Choroid plexus epithelial cell (primary cell): ENCODE results near the gene HOXB7.

Source experiments
- DNase-seq: peaks from one replicate; pipeline ENCODE4 v3.0.0-alpha.2; 2010; ENCODE audit warnings: low read depth
- H3K4me3 ChIP-seq: 2 replicates; pipeline ENCODE4 v1.5.1; 2011; ENCODE audit warnings: low read depth, mild to moderate bottlenecking, control low read depth, low read length, moderate library complexity
- CTCF ChIP-seq: conservative IDR thresholded peaks from 2 replicates; pipeline ENCODE4 v1.5.1; 2011; ENCODE audit warnings: low read depth, mild to moderate bottlenecking, control low read depth, inconsistent platforms, low read length, moderate library complexity

Gene HOXB7

DNA sequence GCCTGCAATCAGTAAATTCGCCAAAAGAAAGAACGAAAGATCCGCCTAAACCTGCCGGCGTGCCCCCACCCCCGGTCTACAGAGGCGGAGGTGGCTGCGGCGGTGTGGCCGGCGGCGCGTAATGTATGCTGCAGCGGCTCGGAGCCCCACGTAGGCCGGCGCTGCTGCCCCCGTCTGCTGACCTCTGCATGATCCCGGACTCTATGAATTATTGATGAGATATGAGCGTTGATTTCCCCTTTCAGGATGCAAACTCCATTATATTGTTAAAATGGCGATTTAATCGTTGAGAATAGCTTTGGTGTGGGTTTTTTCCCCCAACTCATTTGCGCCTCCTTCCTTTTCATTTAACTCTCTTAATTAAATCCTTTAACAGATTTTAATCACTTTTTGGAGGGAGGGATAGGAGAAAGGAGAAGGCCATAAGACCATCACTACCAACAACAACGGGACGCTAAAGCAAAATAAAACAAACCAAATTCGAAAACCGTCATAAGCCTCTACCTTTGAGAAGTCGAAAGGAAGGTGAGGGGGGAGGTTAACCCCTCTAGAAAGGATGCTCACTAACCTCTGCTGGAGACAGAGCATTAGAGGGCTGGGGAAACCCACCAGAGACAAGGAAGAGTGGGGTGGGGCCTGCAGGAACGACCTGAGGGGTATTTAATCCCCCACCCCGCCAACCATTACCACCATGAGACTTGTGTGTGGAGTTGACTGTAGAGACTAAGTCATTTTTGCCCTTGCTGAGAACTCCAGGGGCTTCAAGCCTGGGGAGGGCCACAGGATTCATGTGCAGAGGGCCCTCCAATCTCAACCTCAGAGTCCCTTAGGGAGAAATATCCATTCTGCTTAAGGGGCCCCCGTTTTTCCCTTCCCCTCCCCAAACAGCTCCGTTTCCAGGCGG is 24.2 kb downstream of the HOXB7 start:
- TF ChIP-seq CTCF: no peak
- H3K4me3 ChIP-seq: no peak overlapping the region
- no peak for DNase-seq

DNA sequence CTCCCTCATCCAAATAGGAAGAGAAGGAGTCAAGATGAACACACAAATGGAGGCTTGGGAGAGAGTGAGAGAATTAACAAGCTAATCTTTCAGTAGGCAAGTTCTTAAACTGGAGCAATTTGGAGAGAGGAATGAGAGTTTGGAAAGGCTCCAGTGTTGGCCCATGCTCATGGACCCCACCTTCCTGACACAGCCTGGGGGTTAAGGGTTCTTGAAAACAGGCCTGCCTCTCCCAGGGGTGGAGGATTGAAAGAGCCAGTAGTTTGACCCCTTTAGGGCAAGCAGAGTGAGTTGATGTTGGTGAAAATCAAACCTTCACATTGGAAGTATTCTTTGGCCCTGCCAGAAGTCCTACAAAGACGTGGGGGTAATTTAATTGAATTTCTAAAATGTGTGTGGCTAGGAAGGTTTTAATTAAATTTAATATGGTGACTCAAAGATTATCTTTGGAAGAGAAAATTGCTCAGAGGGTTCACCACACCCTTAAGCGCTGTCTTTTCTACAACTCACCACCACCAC is 26.5 kb downstream of the HOXB7 start:
- DNase-seq: no peak
- TF ChIP-seq CTCF: no peak
- H3K4me3 ChIP-seq: no peak overlapping the region

- no peak for DNase-seq
- H3K4me3 ChIP-seq: no peak overlapping the region
- no peak for TF ChIP-seq CTCF
Observed at GRCh38 chr17:48583708-48584222, 27.1 kb downstream of the HOXB7 start.

DNA sequence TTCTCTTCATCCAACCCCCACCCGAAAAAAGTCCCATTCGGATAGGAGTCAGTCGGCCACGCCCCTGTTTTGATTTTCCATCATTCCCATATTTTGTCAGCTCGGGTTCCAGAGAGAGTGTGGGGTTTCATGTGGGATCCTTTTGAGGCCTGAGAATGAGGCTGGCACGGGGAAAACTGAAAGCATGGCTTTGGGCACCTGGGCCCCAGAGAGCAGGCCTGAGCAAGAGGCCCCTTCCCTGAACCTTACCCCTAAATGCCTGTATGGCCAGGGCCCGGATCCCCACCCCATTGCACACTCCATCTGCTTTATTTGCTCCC is 28.1 kb downstream of the HOXB7 start:
- H3K4me3 ChIP-seq: no peak overlapping the region

GRCh38 chr17:48579760-48580554 is 30.9 kb downstream of the HOXB7 start:
- H3K4me3 ChIP-seq: no peak overlapping the region
- no peak for TF ChIP-seq CTCF
- no peak for DNase-seq

More for the DNA sequence above, 28.1 kb downstream of the HOXB7 start:
- no peak for TF ChIP-seq CTCF
- DNase-seq: no peak

- DNase-seq: no peak
- H3K4me3 ChIP-seq: no peak overlapping the region
- no peak for TF ChIP-seq CTCF
Observed at GRCh38 chr17:48579471-48579759, 31.4 kb downstream of the HOXB7 start.
